ENCODE data around the gene CLCN2.

DNA sequence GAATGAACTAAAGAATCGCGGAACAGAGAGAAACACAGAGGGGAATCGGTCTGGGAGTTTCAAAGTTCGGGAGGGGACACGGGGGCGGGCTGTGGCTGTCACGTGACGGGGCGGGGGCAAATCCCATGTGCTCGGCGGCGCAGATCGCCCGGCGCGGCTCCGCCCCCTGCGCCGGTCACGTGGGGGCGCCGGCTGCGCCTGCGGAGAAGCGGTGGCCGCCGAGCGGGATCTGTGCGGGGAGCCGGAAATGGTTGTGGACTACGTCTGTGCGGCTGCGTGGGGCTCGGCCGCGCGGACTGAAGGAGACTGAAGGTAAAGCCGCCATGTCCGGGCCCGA lies 47.1 kb downstream of the CLCN2 start, which contains the start of gene EIF4G1:
- TF ChIP-seq, protein P1, sequence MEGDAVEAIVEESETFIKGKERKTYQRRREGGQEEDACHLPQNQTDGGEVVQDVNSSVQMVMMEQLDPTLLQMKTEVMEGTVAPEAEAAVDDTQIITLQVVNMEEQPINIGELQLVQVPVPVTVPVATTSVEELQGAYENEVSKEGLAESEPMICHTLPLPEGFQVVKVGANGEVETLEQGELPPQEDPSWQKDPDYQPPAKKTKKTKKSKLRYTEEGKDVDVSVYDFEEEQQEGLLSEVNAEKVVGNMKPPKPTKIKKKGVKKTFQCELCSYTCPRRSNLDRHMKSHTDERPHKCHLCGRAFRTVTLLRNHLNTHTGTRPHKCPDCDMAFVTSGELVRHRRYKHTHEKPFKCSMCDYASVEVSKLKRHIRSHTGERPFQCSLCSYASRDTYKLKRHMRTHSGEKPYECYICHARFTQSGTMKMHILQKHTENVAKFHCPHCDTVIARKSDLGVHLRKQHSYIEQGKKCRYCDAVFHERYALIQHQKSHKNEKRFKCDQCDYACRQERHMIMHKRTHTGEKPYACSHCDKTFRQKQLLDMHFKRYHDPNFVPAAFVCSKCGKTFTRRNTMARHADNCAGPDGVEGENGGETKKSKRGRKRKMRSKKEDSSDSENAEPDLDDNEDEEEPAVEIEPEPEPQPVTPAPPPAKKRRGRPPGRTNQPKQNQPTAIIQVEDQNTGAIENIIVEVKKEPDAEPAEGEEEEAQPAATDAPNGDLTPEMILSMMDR (IDR thresholded peaks at IDR 0.05; ENCODE audit: low read length): no peak
- no peak for TF ChIP-seq EZH2 (optimal IDR thresholded peaks at IDR 0.05; ENCODE audit: low read depth, low read length)
- no peak for TF ChIP-seq EZH2phosphoT487 (IDR thresholded peaks at IDR 0.05; ENCODE audit: low read length)
